MV-4-11 (cell line): ENCODE data around the gene UBE2D2.
A peak's percentile ranks its signal among the peaks of the same experiment; 100 is the strongest.
"Not testable (repeated sequence)": the region's sequence is repeated elsewhere in the genome, so short reads cannot be mapped to it uniquely, and the experiment has no call there.

Source experiments
- DNase-seq: peaks from one replicate; lab custom pipeline; 2025; lab: John Stamatoyannopoulos, UW

The UBE2D2 gene

GRCh38 chr5:139549162-139549894 lies 11.8 kb upstream of the UBE2D2 start:
- DNase-seq: no peak

GRCh38 chr5:139550051-139550872 lies 10.9 kb upstream of the UBE2D2 start:
- DNase-seq: not testable (repeated sequence)

GRCh38 chr5:139551191-139551889 lies 9.8 kb upstream of the UBE2D2 start:
- DNase-seq: peak; percentile 21

- no peak for DNase-seq
Measured at GRCh38 chr5:139552893-139553575, 8.1 kb upstream of the UBE2D2 start.

- no peak for DNase-seq
Measured at GRCh38 chr5:139554264-139554663, 6.9 kb upstream of the UBE2D2 start.

- DNase-seq: no peak
Measured at GRCh38 chr5:139557811-139558210, 3.3 kb upstream of the UBE2D2 start.

GRCh38 chr5:139561655-139562451 lies 714 bp downstream of the UBE2D2 start:
- no peak for DNase-seq

GRCh38 chr5:139562847-139563246 lies 1.7 kb downstream of the UBE2D2 start:
- no peak for DNase-seq

- DNase-seq: peak; percentile 90
Measured at GRCh38 chr5:139565411-139566305, 4.5 kb downstream of the UBE2D2 start.

GRCh38 chr5:139566611-139567010 lies 5.5 kb downstream of the UBE2D2 start:
- peak; percentile 81 for DNase-seq

- no peak for DNase-seq
Measured at GRCh38 chr5:139569270-139569955, 8.3 kb downstream of the UBE2D2 start.

- DNase-seq: no peak
Measured at GRCh38 chr5:139571543-139571942, 10.4 kb downstream of the UBE2D2 start.

- DNase-seq: no peak
Measured at GRCh38 chr5:139571966-139572365, 10.8 kb downstream of the UBE2D2 start.

- no peak for DNase-seq
Measured at GRCh38 chr5:139574641-139575312, 13.6 kb downstream of the UBE2D2 start.

GRCh38 chr5:139575313-139575646 lies 14.1 kb downstream of the UBE2D2 start:
- no peak for DNase-seq

- DNase-seq: no peak
Measured at GRCh38 chr5:139575751-139576150, 14.6 kb downstream of the UBE2D2 start.

GRCh38 chr5:139577689-139578290 lies 16.7 kb downstream of the UBE2D2 start:
- DNase-seq: no peak

GRCh38 chr5:139578325-139578724 lies 17.2 kb downstream of the UBE2D2 start:
- DNase-seq: no peak

GRCh38 chr5:139582181-139582580 lies 21.0 kb downstream of the UBE2D2 start:
- DNase-seq: not testable (repeated sequence)
